Uterus (tissue), 4 donors: Measurements from ENCODE around the gene C8G. TPM values are rescaled to one million over a fixed set of nuclear protein-coding genes. Genes with fewer than 3 reads are reported as not detected.

Experiments used
- DNase-seq, 2 donors: peaks; one replicate each; pipeline ENCODE4 v3.0.0-alpha.2; 2019 to 2020
- H3K27ac ChIP-seq, 2 donors: fragments of 200-600 bp; sonication (generic); 1 replicate in 1 of 2; 2 replicates in 1 of 2; pipeline ENCODE4 v1.5.1; 2016 to 2018
- H3K27me3 ChIP-seq, 2 donors: fragments of 200-600 bp; sonication (generic); one replicate each; pipeline ENCODE4 v1.5.1; 2018 to 2019; ENCODE audit warnings: control low read depth in 1 of 2
- H3K36me3 ChIP-seq, 2 donors: fragments of 200-600 bp; sonication (generic); one replicate each; pipeline ENCODE4 v1.5.1; 2019; ENCODE audit warnings: control low read depth in 1 of 2
- H3K4me1 ChIP-seq, 2 donors: fragments of 200-600 bp; sonication (generic); one replicate each; pipeline ENCODE4 v1.5.1; 2018 to 2019; ENCODE audit warnings: control low read depth in 1 of 2
- H3K4me3 ChIP-seq, 2 donors: fragments of 200-600 bp; sonication (generic); 1 replicate in 1 of 2; 2 replicates in 1 of 2; pipeline ENCODE4 v1.5.1; 2018 to 2019; ENCODE audit warnings: mild to moderate bottlenecking in 1 of 2
- H3K9me3 ChIP-seq, 2 donors: fragments of 200-600 bp; sonication (generic); one replicate each; pipeline ENCODE4 v1.5.1; 2019; ENCODE audit warnings: control low read depth in 1 of 2
- CTCF ChIP-seq, 4 experiments: fragments of 200-600 bp in 2 of 4; fragments of 450-650 bp in 2 of 4; sonication (generic) in 2 of 4; IDR thresholded peaks; one replicate each; pipeline ENCODE4 v1.5.1; 2016 to 2019; ENCODE audit warnings: antibody characterized with exemption in 4 of 4, mild to moderate bottlenecking in 2 of 4, moderate library complexity in 1 of 4
- POLR2A ChIP-seq, 2 donors: fragments of 450-650 bp; IDR thresholded peaks; one replicate each; pipeline ENCODE4 v1.6.1; 2016; ENCODE audit warnings: antibody characterized with exemption in 2 of 2, mild to moderate bottlenecking in 1 of 2, moderate library complexity in 1 of 2
- intact Hi-C: fragments of 100-400 bp; cut with DNase I; formaldehyde crosslinking; loops from one replicate; pipeline ENCODE4 v1.15.1; 2023; ENCODE audit warnings: low total_unique reads
- total RNA-seq, 4 donors: library from RNA; depleted of rRNA in 3 of 4; stranded (reverse); fragments of >200 nt in 3 of 4; gene quantifications; one replicate each; pipeline versions ENCODE4 v1.1.0 to v1.2.4, GENCODE V29; 2014 to 2023
- donor health status: DM: yes; HTN: yes; CAD: no.

C8G gene
- total RNA-seq, 4 donors from 2014 or later: not detected

GRCh38 chr9:136921307-136921706, 23.7 kb upstream of the C8G start:
- TF ChIP-seq CTCF (IDR thresholded peaks at IDR 0.05): no peak
- TF ChIP-seq POLR2A (IDR thresholded peaks at IDR 0.05): no peak
- no peaks in the 10 kb centered on the region for H3K9me3 ChIP-seq
- no peak overlapping the region for H3K4me3 ChIP-seq
- no peak overlapping the region for H3K27ac ChIP-seq
- H3K36me3 ChIP-seq: no peaks in the 10 kb centered on the region
- H3K27me3 ChIP-seq: no peaks in the 10 kb centered on the region
- DNase-seq: no peak
- intact Hi-C loops: no loop called here
- no peaks in the 10 kb centered on the region for H3K4me1 ChIP-seq

GRCh38 chr9:136921718-136922117, 23.3 kb upstream of the C8G start:
- intact Hi-C loops: no loop called here
- H3K4me3 ChIP-seq: no peak overlapping the region
- H3K36me3 ChIP-seq: no peaks in the 10 kb centered on the region
- no peak overlapping the region for H3K27ac ChIP-seq
- no peaks in the 10 kb centered on the region for H3K9me3 ChIP-seq
- H3K27me3 ChIP-seq: no peaks in the 10 kb centered on the region
- TF ChIP-seq POLR2A (IDR thresholded peaks at IDR 0.05): no peak
- no peak for TF ChIP-seq CTCF (IDR thresholded peaks at IDR 0.05)
- DNase-seq: no peak
- no peaks in the 10 kb centered on the region for H3K4me1 ChIP-seq

- DNase-seq: no peak
- Histone ChIP-seq H3K27me3 (no peaks in the 10 kb centered on the region), H3K36me3 (no peaks in the 10 kb centered on the region), H3K27ac (no peak overlapping the region), H3K4me3 (no peak overlapping the region), H3K9me3 (no peaks in the 10 kb centered on the region), H3K4me1 (no peaks in the 10 kb centered on the region)
- TF ChIP-seq POLR2A (IDR thresholded peaks at IDR 0.05): no peak
- TF ChIP-seq CTCF (IDR thresholded peaks at IDR 0.05): no peak
- intact Hi-C loops: no loop called here
These were observed 22.5 kb upstream of the C8G start for GRCh38 chr9:136922540-136922939.

- Histone ChIP-seq H3K4me1 (no peaks in the 10 kb centered on the region), H3K27me3 (no peaks in the 10 kb centered on the region), H3K36me3 (no peaks in the 10 kb centered on the region), H3K9me3 (no peaks in the 10 kb centered on the region), H3K27ac (no peak overlapping the region), H3K4me3 (no peak overlapping the region)
- no peak for DNase-seq
- intact Hi-C loops: no loop called here
- no peak for TF ChIP-seq POLR2A (IDR thresholded peaks at IDR 0.05)
- no peak for TF ChIP-seq CTCF (IDR thresholded peaks at IDR 0.05)
These were observed 21.2 kb upstream of the C8G start for GRCh38 chr9:136923881-136924280.

- Histone ChIP-seq H3K4me3 (no peak overlapping the region), H3K9me3 (no peaks in the 10 kb centered on the region), H3K27ac (no peak overlapping the region), H3K4me1 (no peaks in the 10 kb centered on the region), H3K27me3 (no peaks in the 10 kb centered on the region), H3K36me3 (no peaks in the 10 kb centered on the region)
- TF ChIP-seq CTCF (IDR thresholded peaks at IDR 0.05): no peak
- no peak for TF ChIP-seq POLR2A (IDR thresholded peaks at IDR 0.05)
- DNase-seq: no peak
- intact Hi-C loops: no loop called here
These were observed 19.5 kb upstream of the C8G start for GRCh38 chr9:136925414-136926153.
